ENCODE data around the gene CLIP4. TPM values are rescaled to one million over a fixed set of nuclear protein-coding genes. Genes with fewer than 3 reads are reported as not detected.

CLIP4 gene
- polyA plus RNA-seq, 3 donors from 2014 or later, result 20.4 to 32.7 (median 20.5) TPM

DNA sequence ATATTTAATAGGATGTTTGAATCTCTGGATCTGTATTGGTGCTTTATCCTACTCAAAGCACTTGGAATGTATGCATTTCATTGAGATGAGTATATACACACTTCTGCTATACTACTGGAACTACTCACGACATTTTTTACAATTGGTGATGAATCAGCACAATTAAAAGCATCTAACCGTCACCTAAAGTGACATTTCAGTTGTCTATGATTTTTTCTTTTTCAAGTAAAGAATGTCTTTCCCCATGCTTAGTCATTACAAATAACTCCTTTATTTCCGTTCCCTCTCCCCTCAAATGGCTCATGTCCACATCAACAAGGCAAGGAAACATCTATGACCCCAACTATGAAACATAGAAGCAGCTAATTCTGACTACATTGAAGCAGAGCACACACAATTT lies 77.3 kb downstream of the CLIP4 start:
- Mint-ChIP-seq H3K27me3 (ENCODE audit: low read depth in 3 of 3) (peaks cover 0 to 7% (median 0%) of the 10 kb centered on the region in 3 donors), H3K27ac (no peak overlapping the region), H3K4me1 (peaks cover 6 to 9% of the 10 kb centered on the region in 2 donors), H3K9me3 (no peaks in the 10 kb centered on the region), H3K36me3 (peaks cover 10 to 12% (median 11%) of the 10 kb centered on the region in 3 donors), H3K4me3 (no peak overlapping the region)
- DNase-seq, result no peak

DNA sequence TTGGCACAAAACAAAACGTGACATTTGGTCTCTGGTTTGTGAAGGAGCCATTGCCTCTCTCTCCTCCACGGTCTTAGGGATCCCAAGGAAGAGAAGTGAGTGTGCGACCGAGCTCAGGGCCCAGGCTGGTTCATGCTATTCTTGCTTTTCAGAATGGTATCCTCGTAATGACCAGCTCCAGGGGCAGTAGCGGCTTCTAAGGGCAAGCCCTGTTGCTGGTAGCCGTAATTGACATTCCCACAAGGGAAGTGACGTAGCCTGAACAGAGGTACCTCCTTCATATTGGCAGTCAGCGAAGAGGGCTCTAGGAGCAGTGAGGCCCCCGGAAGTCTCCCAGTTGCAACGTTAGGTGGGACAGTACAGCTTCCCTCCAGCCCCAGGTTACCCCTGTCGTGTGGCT lies 77.9 kb downstream of the CLIP4 start:
- H3K4me3 Mint-ChIP-seq, result no peak overlapping the region
- H3K36me3 Mint-ChIP-seq, result peaks cover 5 to 10% (median 6%) of the 10 kb centered on the region in 3 donors
- no peak overlapping the region for H3K27ac Mint-ChIP-seq
- H3K4me1 Mint-ChIP-seq, result peaks cover 6 to 9% of the 10 kb centered on the region in 2 donors
- no peak for DNase-seq
- peaks cover 0 to 7% (median 0%) of the 10 kb centered on the region in 3 donors for H3K27me3 Mint-ChIP-seq (ENCODE audit: low read depth in 3 of 3)
- H3K9me3 Mint-ChIP-seq, result no peaks in the 10 kb centered on the region

DNA sequence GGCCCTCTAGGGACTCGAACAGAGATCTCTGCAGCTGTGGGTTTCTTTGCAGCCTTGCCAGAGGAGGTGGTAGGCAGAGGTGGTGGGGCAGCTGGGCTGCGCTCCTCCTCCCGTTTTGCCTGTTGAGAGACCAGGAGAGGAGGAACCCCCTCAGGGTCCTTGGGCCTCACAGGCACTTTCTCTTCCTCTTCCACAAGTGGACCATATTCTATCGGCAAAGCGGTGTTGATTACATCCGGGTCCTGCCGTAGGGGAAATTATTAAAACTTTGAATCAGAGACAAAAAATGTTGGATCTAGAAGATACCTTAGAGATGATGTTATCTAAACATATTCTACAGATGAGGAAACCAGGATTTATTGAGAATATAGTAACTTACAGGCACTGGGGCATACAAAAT lies 78.5 kb downstream of the CLIP4 start:
- H3K27me3 Mint-ChIP-seq (ENCODE audit: low read depth in 3 of 3), result peaks cover 0 to 7% (median 0%) of the 10 kb centered on the region in 3 donors
- H3K4me3 Mint-ChIP-seq, result no peak overlapping the region
- no peak overlapping the region for H3K27ac Mint-ChIP-seq
- no peak for DNase-seq
- peaks cover 6 to 9% of the 10 kb centered on the region in 2 donors for H3K4me1 Mint-ChIP-seq
- H3K9me3 Mint-ChIP-seq, result no peaks in the 10 kb centered on the region
- peaks cover 3 to 10% (median 5%) of the 10 kb centered on the region in 3 donors for H3K36me3 Mint-ChIP-seq

DNA sequence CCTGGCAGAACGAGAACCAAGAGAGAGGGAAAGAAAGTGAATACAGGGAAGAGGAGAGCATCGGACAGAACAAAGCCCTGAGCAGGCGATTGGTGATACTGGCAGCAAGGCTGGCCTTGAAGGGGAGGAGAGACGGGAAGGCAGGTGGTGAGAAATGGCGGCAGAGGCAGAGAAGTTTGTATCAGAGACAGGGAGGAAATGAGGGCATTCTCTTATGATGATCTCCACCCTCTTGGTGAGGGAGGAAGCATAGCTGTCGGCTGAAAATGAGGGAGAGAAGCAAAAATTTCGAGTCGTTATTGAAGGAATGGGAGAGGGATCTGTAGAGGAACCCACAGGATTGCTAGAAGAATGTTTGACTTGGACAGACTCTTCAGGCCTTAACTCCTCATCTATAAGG lies 80.6 kb downstream of the CLIP4 start:
- Mint-ChIP-seq H3K4me1 (peaks cover 0 to 6% of the 10 kb centered on the region in 2 donors), H3K27me3 (ENCODE audit: low read depth in 3 of 3) (peaks cover 0 to 1% (median 0%) of the 10 kb centered on the region in 3 donors), H3K27ac (no peak overlapping the region), H3K4me3 (no peak overlapping the region), H3K9me3 (no peaks in the 10 kb centered on the region), H3K36me3 (peaks cover 3 to 6% (median 5%) of the 10 kb centered on the region in 3 donors)
- DNase-seq, result no peak

DNA sequence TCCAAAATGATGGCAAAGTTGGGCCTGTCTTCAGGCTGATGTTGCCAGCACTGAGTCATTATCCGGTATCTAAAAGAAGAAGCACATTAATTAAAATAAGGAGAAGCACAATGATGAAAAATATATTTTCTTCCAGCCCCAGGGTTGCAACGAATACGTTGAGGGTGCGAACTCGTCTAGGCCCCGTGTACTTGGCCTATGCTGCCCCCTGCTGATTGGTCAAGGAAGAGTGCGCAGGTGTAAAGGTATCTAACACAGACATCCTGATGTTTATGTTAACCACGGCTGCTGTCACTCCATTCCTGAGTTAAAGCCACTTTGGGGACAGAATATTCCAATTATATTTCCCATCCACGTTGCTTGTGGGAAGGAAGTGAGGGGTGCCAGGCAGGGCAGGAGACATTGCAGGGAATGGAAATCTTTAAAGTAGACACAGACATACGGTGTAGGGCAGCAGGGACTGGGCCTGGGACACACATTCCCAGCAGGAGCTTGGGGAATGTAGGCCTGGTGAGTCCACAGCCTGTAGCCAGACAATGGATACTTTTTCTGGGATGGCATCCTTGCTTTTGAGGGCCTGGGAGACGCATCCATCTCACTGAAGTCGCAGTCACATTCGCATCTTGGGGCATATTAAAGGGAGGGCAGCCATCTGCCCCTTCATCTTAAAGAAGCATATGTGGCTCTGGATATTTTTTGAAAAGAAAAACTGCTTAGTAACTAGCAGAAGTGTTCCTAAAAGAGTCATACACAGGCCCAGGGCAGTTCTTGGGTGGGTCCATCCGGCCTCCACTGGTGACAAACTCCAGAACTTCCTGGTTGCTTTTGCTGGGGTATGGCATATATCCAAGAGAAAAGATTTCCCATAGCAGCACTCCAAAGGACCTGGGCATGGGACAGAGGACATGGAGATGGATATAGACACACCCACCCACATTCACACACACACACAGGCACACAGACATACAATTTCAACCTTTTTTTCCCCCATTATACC lies 81.9 kb downstream of the CLIP4 start:
- H3K4me3 Mint-ChIP-seq, result no peak overlapping the region
- DNase-seq, result peak; percentile 58 to 66 (median 59)
- peaks cover 3 to 7% (median 3%) of the 10 kb centered on the region in 3 donors for H3K36me3 Mint-ChIP-seq
- H3K9me3 Mint-ChIP-seq, result no peaks in the 10 kb centered on the region
- peaks cover 0 to 5% (median 1%) of the 10 kb centered on the region in 3 donors for H3K27me3 Mint-ChIP-seq (ENCODE audit: low read depth in 3 of 3)
- peaks cover 0 to 6% of the 10 kb centered on the region in 2 donors for H3K4me1 Mint-ChIP-seq
- no peak overlapping the region for H3K27ac Mint-ChIP-seq

DNA sequence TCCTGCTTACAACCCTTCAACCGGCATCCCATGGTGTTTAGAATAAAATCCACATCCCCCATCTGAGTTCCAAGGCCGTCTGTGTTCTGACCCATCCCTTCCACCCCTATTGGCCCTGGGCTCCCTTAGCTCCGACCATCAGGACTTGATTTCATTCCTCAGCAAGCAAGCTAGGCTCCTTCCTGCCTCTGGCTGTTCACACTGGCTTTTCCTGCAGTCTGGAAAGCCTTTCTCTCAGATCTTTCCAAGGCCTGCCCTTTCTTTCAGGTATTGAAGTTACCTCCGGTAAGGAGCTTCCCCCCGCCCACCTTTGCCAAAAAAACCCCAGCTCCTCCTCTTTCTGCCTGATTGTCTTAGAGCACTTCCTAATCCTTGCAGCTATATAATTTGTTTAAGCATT lies 86.8 kb downstream of the CLIP4 start:
- Mint-ChIP-seq H3K36me3 (peaks cover 7 to 10% (median 8%) of the 10 kb centered on the region in 3 donors), H3K4me1 (peaks cover 0 to under 1% of the 10 kb centered on the region in 2 donors), H3K4me3 (no peak overlapping the region), H3K9me3 (no peaks in the 10 kb centered on the region), H3K27ac (no peak overlapping the region), H3K27me3 (ENCODE audit: low read depth in 3 of 3) (peaks cover 0 to 5% (median 2%) of the 10 kb centered on the region in 3 donors)
- DNase-seq, result no peak

DNA sequence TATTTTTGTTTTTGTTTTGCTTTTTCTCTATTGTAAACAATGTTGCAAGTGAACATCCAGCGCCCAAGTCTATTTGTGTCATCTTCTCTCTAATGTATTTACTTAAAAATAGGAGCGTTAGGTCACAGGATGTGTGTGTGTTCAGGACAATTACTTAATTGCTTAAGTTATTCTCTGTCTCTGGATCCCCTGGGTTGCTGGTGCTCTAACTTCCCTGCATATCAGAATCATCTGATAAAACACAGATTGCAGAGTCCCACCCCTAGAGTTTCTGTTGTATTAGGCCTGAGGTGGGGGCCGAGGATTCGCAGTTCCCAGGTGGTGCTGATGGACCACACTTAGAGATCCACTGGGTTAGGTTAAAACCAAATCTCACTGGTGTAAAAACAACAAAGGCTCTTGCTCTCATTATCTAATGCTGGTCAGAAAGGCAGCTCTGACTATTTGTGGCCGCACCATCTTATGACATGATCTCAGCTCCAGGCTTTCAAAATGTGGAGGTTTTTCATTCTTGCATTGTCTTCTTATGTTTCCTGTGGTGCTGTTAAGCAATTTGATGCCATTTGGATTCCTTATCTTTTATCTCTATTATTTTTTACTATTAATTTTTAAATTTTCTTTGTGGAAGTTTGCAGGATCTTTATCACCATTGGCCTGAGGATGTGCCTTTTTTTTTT lies 87.7 kb downstream of the CLIP4 start:
- Mint-ChIP-seq H3K36me3 (peaks cover 7 to 10% (median 8%) of the 10 kb centered on the region in 3 donors), H3K9me3 (no peaks in the 10 kb centered on the region), H3K27me3 (ENCODE audit: low read depth in 3 of 3) (peaks cover 0 to 5% (median 2%) of the 10 kb centered on the region in 3 donors), H3K27ac (no peak overlapping the region), H3K4me1 (no peaks in the 10 kb centered on the region), H3K4me3 (no peak overlapping the region)
- DNase-seq, result no peak

DNA sequence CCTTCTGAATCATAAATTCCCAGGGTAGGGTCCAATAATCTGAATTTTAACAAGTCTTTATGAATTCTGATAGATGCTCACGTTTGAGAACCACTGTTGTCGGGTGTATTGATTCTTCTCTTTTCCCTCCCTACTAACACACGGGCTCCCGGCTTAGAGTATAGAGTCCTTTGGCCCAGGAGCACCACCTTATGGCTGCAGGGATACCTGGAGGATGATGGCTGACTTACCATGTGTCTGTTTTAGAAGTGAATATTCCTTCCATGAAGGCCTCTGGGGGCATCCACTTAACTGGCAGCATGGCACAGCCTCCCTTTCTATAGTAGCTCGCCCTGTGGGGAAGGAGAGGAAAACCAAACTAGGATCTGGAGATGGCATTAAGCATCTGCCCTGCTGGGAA lies 91.7 kb downstream of the CLIP4 start:
- Mint-ChIP-seq H3K27me3 (ENCODE audit: low read depth in 3 of 3) (peaks cover 0 to 2% (median 1%) of the 10 kb centered on the region in 3 donors), H3K9me3 (no peaks in the 10 kb centered on the region), H3K36me3 (peaks cover 7 to 12% (median 10%) of the 10 kb centered on the region in 3 donors), H3K27ac (no peak overlapping the region), H3K4me3 (no peak overlapping the region), H3K4me1 (no peaks in the 10 kb centered on the region)
- no peak for DNase-seq

DNA sequence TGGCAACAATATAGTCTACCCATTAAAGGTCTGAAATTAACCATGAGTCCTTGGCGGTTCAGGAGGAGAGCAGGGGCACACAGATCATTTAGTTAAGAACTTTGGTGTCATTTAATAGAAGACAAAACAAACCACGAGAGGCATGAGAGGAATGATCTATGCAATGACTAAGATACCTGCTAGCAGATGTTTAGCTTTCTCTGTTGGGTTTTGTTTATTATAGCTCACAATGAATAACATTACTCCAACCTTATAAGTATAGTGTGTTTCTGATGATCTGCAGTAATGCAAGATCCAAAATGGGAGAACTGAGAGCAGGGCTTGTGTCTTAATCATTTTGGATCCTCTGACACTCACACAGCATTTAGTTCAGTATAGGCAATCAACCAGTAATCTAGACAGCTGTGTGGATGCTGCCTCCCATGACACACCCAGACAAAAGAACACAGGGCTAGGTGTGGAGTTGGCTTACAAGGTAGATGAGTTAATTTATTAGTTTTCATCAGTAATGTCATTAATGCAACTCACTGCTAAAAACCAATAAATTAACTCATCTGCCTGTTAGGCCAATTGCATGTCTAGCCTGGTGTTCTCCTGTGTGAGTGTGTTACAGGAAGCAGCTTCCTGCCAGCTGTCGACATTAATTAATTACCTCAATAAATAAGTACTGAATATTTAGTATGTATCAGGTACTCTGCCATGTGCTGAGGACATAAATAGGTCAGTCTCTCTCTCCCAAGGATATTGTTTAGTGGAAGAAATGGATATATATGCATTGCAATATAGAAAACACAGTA lies 92.3 kb downstream of the CLIP4 start:
- H3K36me3 Mint-ChIP-seq, result peaks cover 4 to 13% (median 12%) of the 10 kb centered on the region in 3 donors
- no peak overlapping the region for H3K4me3 Mint-ChIP-seq
- H3K9me3 Mint-ChIP-seq, result no peaks in the 10 kb centered on the region
- peaks cover 0 to 2% (median 0%) of the 10 kb centered on the region in 3 donors for H3K27me3 Mint-ChIP-seq (ENCODE audit: low read depth in 3 of 3)
- H3K27ac Mint-ChIP-seq, result no peak overlapping the region
- H3K4me1 Mint-ChIP-seq, result no peaks in the 10 kb centered on the region
- no peak for DNase-seq

DNA sequence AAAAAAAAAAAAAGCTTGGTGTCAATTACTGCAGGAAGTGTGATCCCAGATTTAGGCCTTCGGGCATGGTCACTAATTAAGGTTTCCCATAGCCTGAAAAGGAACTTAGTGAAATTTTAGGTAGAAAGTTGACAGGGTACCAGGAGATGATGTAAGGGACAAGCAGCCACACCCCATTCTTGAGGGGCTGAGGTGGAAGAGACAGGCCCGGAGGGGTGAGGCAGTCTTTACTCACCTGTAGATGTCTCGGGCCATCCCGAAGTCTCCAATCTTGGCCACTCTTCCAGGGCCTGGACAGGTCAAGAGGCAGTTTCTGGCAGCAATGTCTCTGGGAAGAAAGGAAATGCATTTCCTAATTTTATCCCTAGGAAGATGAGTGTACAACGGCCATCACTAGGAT lies 94.3 kb downstream of the CLIP4 start:
- DNase-seq, result no peak
- Mint-ChIP-seq H3K27ac (no peak overlapping the region), H3K36me3 (peaks cover 4 to 9% (median 9%) of the 10 kb centered on the region in 3 donors), H3K4me1 (no peaks in the 10 kb centered on the region), H3K4me3 (no peak overlapping the region), H3K27me3 (ENCODE audit: low read depth in 3 of 3) (peaks cover 0 to 2% (median 1%) of the 10 kb centered on the region in 3 donors), H3K9me3 (no peaks in the 10 kb centered on the region)

DNA sequence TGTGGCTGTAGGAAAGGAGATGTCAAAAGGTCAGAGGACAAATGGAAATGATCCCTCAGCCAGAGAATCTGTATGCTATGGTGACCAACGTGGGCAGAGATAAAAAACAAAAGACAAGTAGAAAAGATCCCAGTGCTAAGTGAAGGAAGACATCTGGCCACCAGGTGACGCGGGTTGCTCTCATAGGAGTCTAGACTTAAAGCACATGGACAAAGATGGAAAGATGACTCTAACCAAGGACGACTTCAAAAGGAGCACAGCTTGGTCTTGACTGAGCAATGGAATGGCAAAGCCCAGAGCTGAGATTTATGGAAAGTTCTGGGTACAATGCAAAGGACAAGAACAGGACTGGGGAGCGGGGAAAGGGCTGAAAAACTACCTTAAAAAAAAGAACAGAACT lies 96.8 kb downstream of the CLIP4 start:
- no peaks in the 10 kb centered on the region for H3K9me3 Mint-ChIP-seq
- peaks cover 0 to 4% (median 0%) of the 10 kb centered on the region in 3 donors for H3K27me3 Mint-ChIP-seq (ENCODE audit: low read depth in 3 of 3)
- H3K4me1 Mint-ChIP-seq, result no peaks in the 10 kb centered on the region
- H3K27ac Mint-ChIP-seq, result peak overlapping the region in 1 of 6 donors; percentile 13
- DNase-seq, result no peak
- no peak overlapping the region for H3K4me3 Mint-ChIP-seq
- H3K36me3 Mint-ChIP-seq, result peaks cover 0 to 6% (median 5%) of the 10 kb centered on the region in 3 donors

DNA sequence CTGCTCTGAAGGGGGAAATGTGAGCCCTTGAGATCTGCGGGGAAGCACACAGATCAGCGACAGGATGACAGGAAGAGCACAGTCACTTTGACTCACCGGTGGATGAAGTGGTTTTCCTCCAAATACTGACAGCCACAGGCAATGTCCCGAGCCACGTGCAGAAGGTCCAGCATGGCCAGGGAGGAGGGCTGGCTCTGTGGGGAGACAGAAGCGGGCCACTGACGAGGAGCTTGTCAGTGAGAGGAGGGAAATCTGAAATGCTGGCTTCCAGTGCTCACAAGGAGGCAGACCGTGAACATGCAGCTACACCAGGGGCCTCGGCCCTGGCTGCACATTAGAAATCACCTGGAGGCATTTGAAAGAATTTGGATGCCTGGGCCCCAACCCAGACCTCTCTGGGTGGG lies 98.7 kb downstream of the CLIP4 start:
- H3K4me3 Mint-ChIP-seq, result no peak overlapping the region
- H3K36me3 Mint-ChIP-seq, result peaks cover 0 to 6% (median 0%) of the 10 kb centered on the region in 3 donors
- H3K27me3 Mint-ChIP-seq (ENCODE audit: low read depth in 3 of 3), result peaks cover 0 to 4% (median 2%) of the 10 kb centered on the region in 3 donors
- H3K9me3 Mint-ChIP-seq, result no peaks in the 10 kb centered on the region
- H3K27ac Mint-ChIP-seq, result no peak overlapping the region
- H3K4me1 Mint-ChIP-seq, result no peaks in the 10 kb centered on the region
- DNase-seq, result no peak

DNA sequence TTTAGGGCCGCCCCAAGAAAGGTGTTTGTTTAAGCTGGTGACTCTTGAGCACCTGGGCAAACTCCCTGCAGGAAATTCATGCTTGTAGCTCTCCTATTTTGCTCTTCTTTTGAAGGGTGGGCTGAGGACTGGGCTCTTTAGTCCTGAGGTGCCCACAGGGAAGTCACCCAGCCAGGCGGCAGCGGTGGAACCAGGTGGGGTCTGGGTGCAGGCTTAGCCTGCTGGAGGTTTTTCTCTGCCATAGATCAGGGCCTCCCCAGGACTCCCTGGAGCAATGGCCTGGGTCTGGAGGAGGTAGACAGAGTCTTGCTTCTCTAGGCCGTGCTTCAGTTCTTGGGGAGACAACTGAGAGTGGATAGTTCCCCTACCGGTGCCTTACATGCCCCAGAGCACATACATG lies 99.9 kb downstream of the CLIP4 start:
- peaks cover 0 to 4% (median 2%) of the 10 kb centered on the region in 3 donors for H3K27me3 Mint-ChIP-seq (ENCODE audit: low read depth in 3 of 3)
- H3K27ac Mint-ChIP-seq, result no peak overlapping the region
- no peak for DNase-seq
- no peak overlapping the region for H3K4me3 Mint-ChIP-seq
- no peaks in the 10 kb centered on the region for H3K4me1 Mint-ChIP-seq
- peaks cover 0 to 6% (median 0%) of the 10 kb centered on the region in 3 donors for H3K36me3 Mint-ChIP-seq
- no peaks in the 10 kb centered on the region for H3K9me3 Mint-ChIP-seq
